Pancreas (tissue), 10 donors: ENCODE measurements around the gene NUDT14. TPM values are rescaled to one million over a fixed set of nuclear protein-coding genes. Genes with fewer than 3 reads are reported as not detected.

ENCODE experiments used
- ATAC-seq, 4 donors: fragments of 200-7000 bp; cut with Tn5 transposase; one replicate each; pipeline versions ENCODE4 v1.8.0 to v1.9.1; 2020; ENCODE audit warnings: mild to moderate bottlenecking in 4 of 4, moderate library complexity in 4 of 4
- DNase-seq, 6 donors: peaks; one replicate each; pipeline ENCODE4 v3.0.0-alpha.2; 2020
- FAIRE-seq: peaks from 2 replicates; lab custom pipeline; 2012; peaks lifted over from hg19 to GRCh38; lab: Jason Lieb, UNC
- H3K27ac ChIP-seq, 4 donors: fragments of 200-600 bp; sonication (generic); 1 replicate in 3 of 4; 2 replicates in 1 of 4; pipeline versions ENCODE4 v1.5.0 to v1.8.0; 2020
- H3K27me3 ChIP-seq, 4 donors: fragments of 200-600 bp; one replicate each; pipeline ENCODE4 v1.8.0; 2021
- H3K36me3 ChIP-seq, 3 donors: fragments of 200-600 bp; sonication (generic) in 1 of 3; one replicate each; pipeline versions ENCODE4 v1.5.0 to v1.8.0; 2020 to 2021
- H3K4me1 ChIP-seq, 3 donors: fragments of 200-600 bp; one replicate each; pipeline ENCODE4 v1.8.0; 2021
- H3K4me3 ChIP-seq, 4 donors: fragments of 200-600 bp; sonication (generic) in 2 of 4; one replicate each; pipeline versions ENCODE4 v1.5.0 to v1.8.0; 2020 to 2021
- H3K9me3 ChIP-seq, 4 donors: fragments of 200-600 bp; one replicate each; pipeline ENCODE4 v1.8.0; 2021
- CTCF ChIP-seq, 4 donors: fragments of 200-600 bp; sonication (generic) in 3 of 4; IDR thresholded peaks; one replicate each; pipeline versions ENCODE4 v1.5.0 to v1.8.0; 2021; ENCODE audit warnings: antibody characterized with exemption in 4 of 4
- whole genome bisulfite sequencing, 2 donors: extraction: QIAGEN DNeasy Blood & Tissue Kit; methylation state at CpG; one replicate each; pipeline ENCODE4 v1.1.7; 2013; 5-methylcytosine and 5-hydroxymethylcytosine counted together
- intact Hi-C, 3 donors: fragments of 100-400 bp; cut with DNase I; formaldehyde crosslinking; loops; one replicate each; pipeline versions ENCODE4 v1.11.1 to v1.14.2; 2022
- polyA plus RNA-seq, 2 donors: library from polyadenylated mRNA; stranded (reverse); fragments of 200-250 nt; gene quantifications; one replicate each; pipeline ENCODE4 v1.2.3, GENCODE V29; 2013
- total RNA-seq, 6 donors: library from RNA; stranded (reverse); fragmentation: NEBNext Ultra II Directional in 4 of 6; extraction: Animal tissue kit (Norgen Biotek cat#: 25700) in 4 of 6; gene quantifications; one replicate each; pipeline versions ENCODE4 v1.2.1 to v1.2.4, GENCODE V29; 2021 to 2023
- donor health status: healthy with polysubstance abuse.
- donor health status: DM: no; HTN: no; CAD: no; lungs with moderate emphysema.
- donor health status: DM: no; HTN: no; CAD: no.
- donor health status: control.
- donor health status: control.
- donor health status: Bipolar disorder and iron deficiency.
- donor health status: DM: yes; HTN: yes; CAD: no.
- donor health status: DM: no; HTN: no; CAD: no.
- donor health status: DM: no; HTN: no; CAD: no.
- donor health status: DM: yes; HTN: yes; CAD: no.

The NUDT14 gene
- total and polyA plus RNA-seq, 8 donors = 24.7 to 64.9 (median 32.6) TPM

GRCh38 chr14:105204931-105205672, 24.0 kb upstream of the NUDT14 start:
- no peak for FAIRE-seq
- peaks cover 14 to 25% (median 21%) of the 10 kb centered on the region in 3 donors for H3K4me1 ChIP-seq
- no peak for TF ChIP-seq CTCF (IDR thresholded peaks at IDR 0.05)

GRCh38 chr14:105204206-105204930, 23.3 kb upstream of the NUDT14 start:
- Histone ChIP-seq H3K27me3 (peaks cover 0 to 2% (median 0%) of the 10 kb centered on the region in 4 donors), H3K27ac (peak overlapping the region in 3 of 4 donors; percentile 27 to 52 (median 42)), H3K4me1 (peaks cover 14 to 25% (median 21%) of the 10 kb centered on the region in 3 donors), H3K4me3 (no peak overlapping the region), H3K36me3 (no peaks in the 10 kb centered on the region), H3K9me3 (no peaks in the 10 kb centered on the region)
- DNase-seq (peak; percentile 88 to 96 (median 94)), FAIRE-seq (no peak), ATAC-seq (peak; percentile 87 to 89 (median 88))
- no peak for TF ChIP-seq CTCF (IDR thresholded peaks at IDR 0.05)
- intact Hi-C loops = loop anchor here in 2 of 3 donors (5.0 kb wide), 2 partner anchors 148 to 153 kb away; no protein-coding TSS in a partner anchor
- WGBS, 2 donors = 27 to 34% methylated on average over 23 to 24 of the region's 24 CpGs

More at GRCh38 chr14:105204931-105205672, 24.0 kb upstream of the NUDT14 start:
- peak; percentile 6 to 20 (median 8) for ATAC-seq
- Histone ChIP-seq H3K27ac (peak overlapping the region in 2 of 4 donors; percentile 27 to 52), H3K27me3 (peaks cover 0 to under 1% (median 0%) of the 10 kb centered on the region in 4 donors), H3K9me3 (no peaks in the 10 kb centered on the region), H3K36me3 (peaks cover 0 to 5% (median 0%) of the 10 kb centered on the region in 3 donors), H3K4me3 (no peak overlapping the region)
- DNase-seq = peak in 3 of 6 donors; percentile 47 to 87 (median 67)
- intact Hi-C loops = loop anchor here in 2 of 3 donors (5.0 kb wide), 2 partner anchors 147 to 152 kb away; no protein-coding TSS in a partner anchor
- WGBS, 2 donors = 40 to 41% methylated on average over 18 to 21 of the region's 21 CpGs

GRCh38 chr14:105203701-105204100, 22.6 kb upstream of the NUDT14 start:
- ATAC-seq (no peak), FAIRE-seq (no peak), DNase-seq (peak in 2 of 6 donors; percentile 49 to 81)
- 73 to 75% methylated on average over 6 of the region's 6 CpGs for WGBS, 2 donors
- Histone ChIP-seq H3K9me3 (no peaks in the 10 kb centered on the region), H3K27ac (peak overlapping the region in 1 of 4 donors; percentile 1), H3K4me1 (peaks cover 14 to 25% (median 21%) of the 10 kb centered on the region in 3 donors), H3K27me3 (peaks cover 0 to 2% (median 0%) of the 10 kb centered on the region in 4 donors), H3K4me3 (no peak overlapping the region), H3K36me3 (no peaks in the 10 kb centered on the region)
- TF ChIP-seq CTCF (IDR thresholded peaks at IDR 0.05) = no peak
- intact Hi-C loops = loop anchor here in 2 of 3 donors (5.0 kb wide), 2 partner anchors 149 to 154 kb away; no protein-coding TSS in a partner anchor

GRCh38 chr14:105203057-105203531, 22.0 kb upstream of the NUDT14 start:
- no peak overlapping the region for H3K27ac ChIP-seq
- H3K27me3 ChIP-seq = peaks cover 0 to 2% (median 0%) of the 10 kb centered on the region in 4 donors
- no peaks in the 10 kb centered on the region for H3K9me3 ChIP-seq
- DNase-seq (peak; percentile 67 to 94 (median 84)), ATAC-seq (peak; percentile 47 to 68 (median 53)), FAIRE-seq (no peak)
- 7 to 9% methylated on average over 18 of the region's 18 CpGs for WGBS, 2 donors
- TF ChIP-seq CTCF (IDR thresholded peaks at IDR 0.05) = peak; percentile 77 to 96 (median 93)
- peaks cover 14 to 25% (median 21%) of the 10 kb centered on the region in 3 donors for H3K4me1 ChIP-seq
- H3K36me3 ChIP-seq = no peaks in the 10 kb centered on the region
- intact Hi-C loops = loop anchor here in 2 of 3 donors (5.0 kb wide), 2 partner anchors 149 to 154 kb away; no protein-coding TSS in a partner anchor
- H3K4me3 ChIP-seq = no peak overlapping the region
